Aortic smooth muscle cell (primary cell): Measurements from ENCODE around the gene PUM1. TPM values are rescaled to one million over a fixed set of nuclear protein-coding genes. Genes with fewer than 3 reads are reported as not detected.

Source experiments
- total RNA-seq: library from RNA; depleted of rRNA; stranded (reverse); fragments of >200 nt; gene quantifications from 2 replicates; pipeline ENCODE4 v1.2.3, GENCODE V29; 2014

The PUM1 gene
- 52.8 and 71.6 TPM in 2 replicates for total RNA-seq

GRCh38 chr1:31065310-31066217, at the start of gene PUM1:
Gene PUM1, minus strand, starts transcription at chr1:31065717. Its CDS starts 6,151 bp downstream, at chr1:31059566.

GRCh38 chr1:30908696-30909364, 156.7 kb downstream of the PUM1 start, which contains the start of gene SDC3:
Gene SDC3, minus strand, starts transcription at chr1:30908758. Its CDS starts 172 bp downstream, at chr1:30908586.

Other genes starting within 250 kb of the PUM1 start
- 23.4 and 37.3 TPM in 2 replicates for gene SDC3, start 157.0 kb downstream of the PUM1 start, total RNA-seq
- gene NKAIN1, start 174.2 kb upstream of the PUM1 start, total RNA-seq: not detected in 2 replicates
- gene SNRNP40, start 231.1 kb upstream of the PUM1 start, total RNA-seq: 100 and 114 TPM in 2 replicates
- 35.9 and 37.8 TPM in 2 replicates for gene ZCCHC17, start 231.3 kb upstream of the PUM1 start, total RNA-seq